GM23338 (cell line): Measurements from ENCODE around the gene MMS19.

ENCODE experiments used
- CTCF ChIP-seq, 2 experiments: fragments of 200-600 bp in 1 of 2; sonication (generic) in 1 of 2; conservative IDR thresholded peaks; 2 replicates each; pipeline versions ENCODE4 v1.5.1 to v1.6.1; 2016 to 2017; ENCODE audit warnings: antibody characterized with exemption in 2 of 2, low read depth in 2 of 2, mild to moderate bottlenecking in 2 of 2, moderate library complexity in 1 of 2
- EZH2 ChIP-seq: fragments of 200-600 bp; sonication (generic); IDR thresholded peaks from one replicate; pipeline ENCODE4 v1.8.0; 2017; ENCODE audit warnings: antibody characterized with exemption, mild to moderate bottlenecking, low read depth; ENCODE audit not compliant: unreplicated experiment
- EZH2phosphoT487 ChIP-seq: fragments of 200-600 bp; sonication (generic); IDR thresholded peaks from one replicate; pipeline ENCODE4 v1.8.1; 2018; ENCODE audit warnings: antibody characterized with exemption; ENCODE audit not compliant: unreplicated experiment
- POLR2AphosphoS5 ChIP-seq: IDR thresholded peaks from 2 replicates; pipeline ENCODE4 v1.6.1; 2016; ENCODE audit warnings: antibody characterized with exemption, low read depth
- REST ChIP-seq: IDR thresholded peaks from one replicate; pipeline ENCODE4 v1.6.1; 2018; ENCODE audit warnings: antibody characterized with exemption; ENCODE audit not compliant: unreplicated experiment
- TF ChIP-seq, protein P1 (sequence below): fragments of 250-450 bp; sonication (Bioruptor Pico); IDR thresholded peaks from 2 replicates; pipeline ENCODE4 v1.5.0; 2020; ENCODE audit warnings: mild to moderate bottlenecking, moderate library complexity

DNA sequence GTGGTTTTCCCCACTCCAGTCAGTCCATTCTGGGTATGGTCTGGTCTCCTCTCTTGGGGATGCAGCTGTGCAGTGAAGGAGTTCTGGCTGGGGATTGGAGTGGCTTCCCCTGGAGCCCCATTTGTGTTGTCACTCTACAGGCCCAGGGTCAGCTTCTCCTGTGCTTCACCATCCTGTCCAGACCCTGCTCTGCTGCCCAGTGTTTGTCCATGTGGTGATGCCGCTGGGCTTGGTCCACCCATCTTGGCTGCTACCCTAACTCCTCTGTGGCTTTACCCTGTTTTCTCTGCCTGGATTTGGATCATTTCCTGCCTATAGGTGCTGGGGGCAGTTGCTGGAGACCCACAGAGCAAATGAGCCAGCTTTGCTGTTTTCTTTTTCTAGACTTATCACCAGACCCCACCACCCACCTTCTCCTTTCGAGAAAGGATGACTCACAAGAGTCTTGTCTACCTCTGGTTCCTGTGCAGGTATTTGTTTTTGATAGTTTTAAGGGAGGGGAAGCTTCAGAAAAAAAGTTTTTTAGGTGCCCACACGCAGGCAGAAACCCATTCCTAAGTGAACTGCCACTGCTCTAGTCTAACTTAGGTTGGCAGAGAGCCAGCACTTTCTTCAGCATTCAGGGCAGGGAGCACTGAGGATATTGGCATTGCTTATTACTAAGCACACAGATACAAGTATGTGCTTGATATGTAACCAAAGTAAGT, 43.7 kb downstream of the MMS19 start:
- no peak for TF ChIP-seq CTCF (conservative IDR thresholded peaks at IDR 0.05; ENCODE audit: low read depth in 2 of 2)
- no peak for TF ChIP-seq POLR2AphosphoS5
- TF ChIP-seq EZH2, result no peak
- TF ChIP-seq EZH2phosphoT487, result no peak
- TF ChIP-seq REST, result no peak
- TF ChIP-seq, protein P1, sequence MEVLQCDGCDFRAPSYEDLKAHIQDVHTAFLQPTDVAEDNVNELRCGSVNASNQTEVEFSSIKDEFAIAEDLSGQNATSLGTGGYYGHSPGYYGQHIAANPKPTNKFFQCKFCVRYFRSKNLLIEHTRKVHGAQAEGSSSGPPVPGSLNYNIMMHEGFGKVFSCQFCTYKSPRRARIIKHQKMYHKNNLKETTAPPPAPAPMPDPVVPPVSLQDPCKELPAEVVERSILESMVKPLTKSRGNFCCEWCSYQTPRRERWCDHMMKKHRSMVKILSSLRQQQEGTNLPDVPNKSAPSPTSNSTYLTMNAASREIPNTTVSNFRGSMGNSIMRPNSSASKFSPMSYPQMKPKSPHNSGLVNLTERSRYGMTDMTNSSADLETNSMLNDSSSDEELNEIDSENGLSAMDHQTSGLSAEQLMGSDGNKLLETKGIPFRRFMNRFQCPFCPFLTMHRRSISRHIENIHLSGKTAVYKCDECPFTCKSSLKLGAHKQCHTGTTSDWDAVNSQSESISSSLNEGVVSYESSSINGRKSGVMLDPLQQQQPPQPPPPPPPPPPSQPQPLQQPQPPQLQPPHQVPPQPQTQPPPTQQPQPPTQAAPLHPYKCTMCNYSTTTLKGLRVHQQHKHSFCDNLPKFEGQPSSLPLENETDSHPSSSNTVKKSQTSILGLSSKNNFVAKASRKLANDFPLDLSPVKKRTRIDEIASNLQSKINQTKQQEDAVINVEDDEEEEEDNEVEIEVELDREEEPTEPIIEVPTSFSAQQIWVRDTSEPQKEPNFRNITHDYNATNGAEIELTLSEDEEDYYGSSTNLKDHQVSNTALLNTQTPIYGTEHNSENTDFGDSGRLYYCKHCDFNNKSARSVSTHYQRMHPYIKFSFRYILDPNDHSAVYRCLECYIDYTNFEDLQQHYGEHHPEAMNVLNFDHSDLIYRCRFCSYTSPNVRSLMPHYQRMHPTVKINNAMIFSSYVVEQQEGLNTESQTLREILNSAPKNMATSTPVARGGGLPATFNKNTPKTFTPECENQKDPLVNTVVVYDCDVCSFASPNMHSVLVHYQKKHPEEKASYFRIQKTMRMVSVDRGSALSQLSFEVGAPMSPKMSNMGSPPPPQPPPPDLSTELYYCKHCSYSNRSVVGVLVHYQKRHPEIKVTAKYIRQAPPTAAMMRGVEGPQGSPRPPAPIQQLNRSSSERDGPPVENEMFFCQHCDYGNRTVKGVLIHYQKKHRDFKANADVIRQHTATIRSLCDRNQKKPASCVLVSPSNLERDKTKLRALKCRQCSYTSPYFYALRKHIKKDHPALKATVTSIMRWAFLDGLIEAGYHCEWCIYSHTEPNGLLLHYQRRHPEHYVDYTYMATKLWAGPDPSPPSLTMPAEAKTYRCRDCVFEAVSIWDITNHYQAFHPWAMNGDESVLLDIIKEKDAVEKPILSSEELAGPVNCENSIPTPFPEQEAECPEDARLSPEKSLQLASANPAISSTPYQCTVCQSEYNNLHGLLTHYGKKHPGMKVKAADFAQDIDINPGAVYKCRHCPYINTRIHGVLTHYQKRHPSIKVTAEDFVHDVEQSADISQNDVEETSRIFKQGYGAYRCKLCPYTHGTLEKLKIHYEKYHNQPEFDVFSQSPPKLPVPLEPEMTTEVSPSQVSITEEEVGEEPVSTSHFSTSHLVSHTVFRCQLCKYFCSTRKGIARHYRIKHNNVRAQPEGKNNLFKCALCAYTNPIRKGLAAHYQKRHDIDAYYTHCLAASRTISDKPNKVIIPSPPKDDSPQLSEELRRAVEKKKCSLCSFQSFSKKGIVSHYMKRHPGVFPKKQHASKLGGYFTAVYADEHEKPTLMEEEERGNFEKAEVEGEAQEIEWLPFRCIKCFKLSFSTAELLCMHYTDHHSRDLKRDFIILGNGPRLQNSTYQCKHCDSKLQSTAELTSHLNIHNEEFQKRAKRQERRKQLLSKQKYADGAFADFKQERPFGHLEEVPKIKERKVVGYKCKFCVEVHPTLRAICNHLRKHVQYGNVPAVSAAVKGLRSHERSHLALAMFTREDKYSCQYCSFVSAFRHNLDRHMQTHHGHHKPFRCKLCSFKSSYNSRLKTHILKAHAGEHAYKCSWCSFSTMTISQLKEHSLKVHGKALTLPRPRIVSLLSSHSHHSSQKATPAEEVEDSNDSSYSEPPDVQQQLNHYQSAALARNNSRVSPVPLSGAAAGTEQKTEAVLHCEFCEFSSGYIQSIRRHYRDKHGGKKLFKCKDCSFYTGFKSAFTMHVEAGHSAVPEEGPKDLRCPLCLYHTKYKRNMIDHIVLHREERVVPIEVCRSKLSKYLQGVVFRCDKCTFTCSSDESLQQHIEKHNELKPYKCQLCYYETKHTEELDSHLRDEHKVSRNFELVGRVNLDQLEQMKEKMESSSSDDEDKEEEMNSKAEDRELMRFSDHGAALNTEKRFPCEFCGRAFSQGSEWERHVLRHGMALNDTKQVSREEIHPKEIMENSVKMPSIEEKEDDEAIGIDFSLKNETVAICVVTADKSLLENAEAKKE, result no peak
